Measurements from ENCODE around the gene AMPH. TPM values are rescaled to one million over a fixed set of nuclear protein-coding genes. Genes with fewer than 3 reads are reported as not detected.
A peak's percentile ranks its signal among the peaks of the same experiment; 100 is the strongest.
"Not testable (repeated sequence)": the region's sequence is repeated elsewhere in the genome, so short reads cannot be mapped to it uniquely, and the experiment has no call there.

The AMPH gene
- total RNA-seq, 1 experiment from 2014 or later = 1.3 TPM

- peak; percentile 56 for DNase-seq (ENCODE audit: low read depth)
These were observed 276.8 kb downstream of the AMPH start for GRCh38 chr7:38354271-38354851.

- DNase-seq (ENCODE audit: low read depth) = not testable (repeated sequence)
These were observed 277.7 kb downstream of the AMPH start for GRCh38 chr7:38353431-38353881.

GRCh38 chr7:38351601-38352000 lies 279.6 kb downstream of the AMPH start:
- no peak for DNase-seq (ENCODE audit: low read depth)

- not testable (repeated sequence) for DNase-seq (ENCODE audit: low read depth)
These were observed 280.4 kb downstream of the AMPH start for GRCh38 chr7:38350777-38351176.

- peak; percentile 44 for DNase-seq (ENCODE audit: low read depth)
These were observed 281.1 kb downstream of the AMPH start for GRCh38 chr7:38349869-38350583.

- DNase-seq (ENCODE audit: low read depth) = not testable (repeated sequence)
These were observed 281.9 kb downstream of the AMPH start for GRCh38 chr7:38349126-38349795.

- peak; percentile 69 for DNase-seq (ENCODE audit: low read depth)
These were observed 285.6 kb downstream of the AMPH start for GRCh38 chr7:38345299-38346172.

- not testable (repeated sequence) for DNase-seq (ENCODE audit: low read depth)
These were observed 286.4 kb downstream of the AMPH start for GRCh38 chr7:38344741-38345140.

- DNase-seq (ENCODE audit: low read depth) = not testable (repeated sequence)
These were observed 289.0 kb downstream of the AMPH start for GRCh38 chr7:38342135-38342534.

- DNase-seq (ENCODE audit: low read depth) = peak; percentile 75
These were observed 289.9 kb downstream of the AMPH start for GRCh38 chr7:38341172-38341705.

GRCh38 chr7:38339953-38340819 lies 291.0 kb downstream of the AMPH start:
- no peak for DNase-seq (ENCODE audit: low read depth)

- not testable (repeated sequence) for DNase-seq (ENCODE audit: low read depth)
These were observed 295.0 kb downstream of the AMPH start for GRCh38 chr7:38336148-38336515.

- peak; percentile 92 for DNase-seq (ENCODE audit: low read depth)
These were observed 295.6 kb downstream of the AMPH start for GRCh38 chr7:38335492-38336147.

- no peak for DNase-seq (ENCODE audit: low read depth)
These were observed 296.1 kb downstream of the AMPH start for GRCh38 chr7:38335128-38335491.

- DNase-seq (ENCODE audit: low read depth) = no peak
These were observed 297.0 kb downstream of the AMPH start for GRCh38 chr7:38334163-38334562.
